ENCODE measurements around the gene CHCHD6. TPM values are rescaled to one million over a fixed set of nuclear protein-coding genes. Genes with fewer than 3 reads are reported as not detected.

CHCHD6 gene
- total and polyA plus RNA-seq, 4 donors = 12.1 to 22.6 (median 17.5) TPM

DNA sequence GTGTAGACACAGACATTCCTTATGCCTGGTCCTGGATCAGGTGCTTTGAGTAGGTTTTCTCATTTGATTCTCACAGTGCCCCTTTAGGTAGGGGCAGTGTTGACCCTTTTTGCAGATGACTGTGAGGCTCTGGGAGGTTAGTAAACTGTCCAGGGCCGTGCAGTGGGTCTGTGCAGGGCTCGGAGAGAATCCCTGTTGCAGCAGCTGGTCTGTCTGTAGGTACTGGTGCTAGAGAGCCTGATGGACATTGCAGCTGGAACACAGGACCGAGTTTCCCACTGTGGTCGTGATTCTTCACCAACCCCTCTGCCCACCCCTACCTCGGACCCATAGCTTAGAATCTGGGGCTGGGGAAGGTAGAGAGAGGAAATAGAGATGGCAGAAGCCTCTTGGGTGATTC lies 51.8 kb downstream of the CHCHD6 start:
- Histone ChIP-seq H3K9me3 (ENCODE audit: control insufficient read depth in 4 of 4, insufficient read depth in 3 of 4, low read length in 3 of 4) (no peaks in the 10 kb centered on the region), H3K4me3 (no peak overlapping the region), H3K36me3 (ENCODE audit: control insufficient read depth in 4 of 4, insufficient read depth in 4 of 4, low read length in 4 of 4) (no peaks in the 10 kb centered on the region), H3K27ac (ENCODE audit: low read depth in 1 of 2, low read length in 1 of 2) (no peak overlapping the region), H3K4me1 (ENCODE audit: control insufficient read depth in 5 of 5, insufficient read depth in 5 of 5, low read length in 5 of 5) (peaks cover 0 to 12% (median 9%) of the 10 kb centered on the region in 5 donors), H3K9ac (ENCODE audit: insufficient read depth in 1 of 2, low read length in 2 of 2) (no peak overlapping the region), H3K27me3 (ENCODE audit: control insufficient read depth in 3 of 3, insufficient read depth in 3 of 3, low read length in 2 of 3) (no peaks in the 10 kb centered on the region)
- 91 to 93% methylated on average over 5 of the region's 5 CpGs for WGBS, 2 donors
- TF ChIP-seq, protein P1, sequence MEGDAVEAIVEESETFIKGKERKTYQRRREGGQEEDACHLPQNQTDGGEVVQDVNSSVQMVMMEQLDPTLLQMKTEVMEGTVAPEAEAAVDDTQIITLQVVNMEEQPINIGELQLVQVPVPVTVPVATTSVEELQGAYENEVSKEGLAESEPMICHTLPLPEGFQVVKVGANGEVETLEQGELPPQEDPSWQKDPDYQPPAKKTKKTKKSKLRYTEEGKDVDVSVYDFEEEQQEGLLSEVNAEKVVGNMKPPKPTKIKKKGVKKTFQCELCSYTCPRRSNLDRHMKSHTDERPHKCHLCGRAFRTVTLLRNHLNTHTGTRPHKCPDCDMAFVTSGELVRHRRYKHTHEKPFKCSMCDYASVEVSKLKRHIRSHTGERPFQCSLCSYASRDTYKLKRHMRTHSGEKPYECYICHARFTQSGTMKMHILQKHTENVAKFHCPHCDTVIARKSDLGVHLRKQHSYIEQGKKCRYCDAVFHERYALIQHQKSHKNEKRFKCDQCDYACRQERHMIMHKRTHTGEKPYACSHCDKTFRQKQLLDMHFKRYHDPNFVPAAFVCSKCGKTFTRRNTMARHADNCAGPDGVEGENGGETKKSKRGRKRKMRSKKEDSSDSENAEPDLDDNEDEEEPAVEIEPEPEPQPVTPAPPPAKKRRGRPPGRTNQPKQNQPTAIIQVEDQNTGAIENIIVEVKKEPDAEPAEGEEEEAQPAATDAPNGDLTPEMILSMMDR (IDR thresholded peaks at IDR 0.05; ENCODE audit: control extremely low read depth, extremely low read depth) = no peak
- no peak for DNase-seq
- ATAC-seq (ENCODE audit: insufficient read depth, low FRiP score) = no peak

DNA sequence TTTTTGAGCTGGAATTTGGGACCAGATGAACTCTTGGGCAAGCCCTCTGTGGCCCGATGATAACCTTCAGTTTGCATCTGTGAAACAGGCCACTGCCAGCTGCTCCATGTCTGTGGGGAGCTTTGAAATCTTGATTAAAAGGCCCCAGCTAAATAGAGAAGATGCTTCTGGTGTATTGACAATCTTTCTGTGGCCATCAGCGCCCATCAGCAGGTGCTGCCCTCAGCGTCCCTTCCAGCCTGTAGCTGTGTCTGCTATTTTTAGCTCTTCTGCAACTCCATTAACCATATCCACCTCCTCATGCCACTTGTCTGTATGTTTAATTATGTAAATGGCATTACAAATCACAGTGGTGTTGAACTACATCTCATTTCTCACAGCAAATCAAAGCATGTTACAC lies 54.0 kb downstream of the CHCHD6 start:
- H3K27ac ChIP-seq (ENCODE audit: low read depth in 1 of 2, low read length in 1 of 2) = no peak overlapping the region
- ATAC-seq (ENCODE audit: insufficient read depth, low FRiP score) = no peak
- no peak overlapping the region for H3K9ac ChIP-seq (ENCODE audit: insufficient read depth in 1 of 2, low read length in 2 of 2)
- 84 to 86% methylated on average over 3 of the region's 3 CpGs for WGBS, 2 donors
- no peaks in the 10 kb centered on the region for H3K9me3 ChIP-seq (ENCODE audit: control insufficient read depth in 4 of 4, insufficient read depth in 3 of 4, low read length in 3 of 4)
- H3K27me3 ChIP-seq (ENCODE audit: control insufficient read depth in 3 of 3, insufficient read depth in 3 of 3, low read length in 2 of 3) = no peaks in the 10 kb centered on the region
- H3K36me3 ChIP-seq (ENCODE audit: control insufficient read depth in 4 of 4, insufficient read depth in 4 of 4, low read length in 4 of 4) = no peaks in the 10 kb centered on the region
- no peak overlapping the region for H3K4me3 ChIP-seq
- TF ChIP-seq, protein P1 (IDR thresholded peaks at IDR 0.05; ENCODE audit: control extremely low read depth, extremely low read depth) = no peak
- peaks cover 0 to 9% (median 5%) of the 10 kb centered on the region in 5 donors for H3K4me1 ChIP-seq (ENCODE audit: control insufficient read depth in 5 of 5, insufficient read depth in 5 of 5, low read length in 5 of 5)
- DNase-seq = no peak

DNA sequence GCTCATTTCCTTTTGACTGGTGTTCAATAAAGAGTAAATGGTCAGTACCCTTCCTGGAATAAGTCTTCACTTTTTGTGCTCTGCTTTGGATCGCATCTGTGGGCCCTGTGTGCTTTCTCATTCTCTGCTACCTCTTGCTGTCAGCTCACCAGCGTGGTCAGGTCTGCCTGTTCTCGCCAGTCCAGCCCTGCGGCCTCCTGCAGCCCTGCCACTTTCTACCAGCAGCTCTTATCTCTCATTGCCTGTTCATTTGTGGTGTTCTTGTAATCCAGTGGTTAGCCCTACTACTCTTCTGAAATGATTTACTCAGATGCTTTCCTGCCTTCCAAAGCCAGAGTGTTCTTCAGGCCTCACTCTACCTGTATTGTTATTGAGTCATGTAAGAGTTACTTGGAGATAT lies 54.8 kb downstream of the CHCHD6 start:
- Histone ChIP-seq H3K4me3 (no peak overlapping the region), H3K4me1 (ENCODE audit: control insufficient read depth in 5 of 5, insufficient read depth in 5 of 5, low read length in 5 of 5) (peaks cover 0 to 9% (median 0%) of the 10 kb centered on the region in 5 donors), H3K27ac (ENCODE audit: low read depth in 1 of 2, low read length in 1 of 2) (no peak overlapping the region), H3K9ac (ENCODE audit: insufficient read depth in 1 of 2, low read length in 2 of 2) (no peak overlapping the region), H3K27me3 (ENCODE audit: control insufficient read depth in 3 of 3, insufficient read depth in 3 of 3, low read length in 2 of 3) (no peaks in the 10 kb centered on the region), H3K36me3 (ENCODE audit: control insufficient read depth in 4 of 4, insufficient read depth in 4 of 4, low read length in 4 of 4) (no peaks in the 10 kb centered on the region), H3K9me3 (ENCODE audit: control insufficient read depth in 4 of 4, insufficient read depth in 3 of 4, low read length in 3 of 4) (no peaks in the 10 kb centered on the region)
- TF ChIP-seq, protein P1 (IDR thresholded peaks at IDR 0.05; ENCODE audit: control extremely low read depth, extremely low read depth) = no peak
- ATAC-seq (ENCODE audit: insufficient read depth, low FRiP score) = no peak
- WGBS, 2 donors = 95 to 96% methylated on average over 4 of the region's 4 CpGs
- DNase-seq = no peak

DNA sequence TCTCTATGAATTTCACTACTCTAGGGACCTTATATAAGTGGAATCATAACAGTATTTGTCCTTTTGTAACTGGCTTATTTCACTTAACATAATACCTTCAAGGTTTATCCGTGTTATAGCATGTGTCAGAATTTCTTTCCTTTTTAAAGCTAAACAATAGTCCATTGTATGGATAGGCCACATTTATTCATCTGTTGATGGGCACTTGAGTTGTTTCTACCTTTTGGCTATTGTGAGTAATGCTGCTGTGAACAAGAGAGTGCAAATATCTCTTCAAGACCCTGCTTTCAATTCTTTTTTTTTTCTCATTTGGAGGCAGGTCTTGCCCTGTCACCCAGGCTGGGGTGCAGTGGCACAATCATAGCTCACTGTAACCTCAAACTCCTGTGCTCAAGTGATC lies 56.5 kb downstream of the CHCHD6 start:
- Histone ChIP-seq H3K4me3 (no peak overlapping the region), H3K36me3 (ENCODE audit: control insufficient read depth in 4 of 4, insufficient read depth in 4 of 4, low read length in 4 of 4) (no peaks in the 10 kb centered on the region), H3K9me3 (ENCODE audit: control insufficient read depth in 4 of 4, insufficient read depth in 3 of 4, low read length in 3 of 4) (no peaks in the 10 kb centered on the region), H3K4me1 (ENCODE audit: control insufficient read depth in 5 of 5, insufficient read depth in 5 of 5, low read length in 5 of 5) (peaks cover 0 to 9% (median 0%) of the 10 kb centered on the region in 5 donors), H3K27ac (ENCODE audit: low read depth in 1 of 2, low read length in 1 of 2) (no peak overlapping the region), H3K9ac (ENCODE audit: insufficient read depth in 1 of 2, low read length in 2 of 2) (no peak overlapping the region), H3K27me3 (ENCODE audit: control insufficient read depth in 3 of 3, insufficient read depth in 3 of 3, low read length in 2 of 3) (no peaks in the 10 kb centered on the region)
- TF ChIP-seq, protein P1 (IDR thresholded peaks at IDR 0.05; ENCODE audit: control extremely low read depth, extremely low read depth) = no peak
- no peak for ATAC-seq (ENCODE audit: insufficient read depth, low FRiP score)
- WGBS, 2 donors = 87 to 90% methylated on average over 1 of the region's 1 CpG
- no peak for DNase-seq
